Panc1 (cell line): ENCODE results near the gene SH3PXD2A. TPM values are rescaled to one million over a fixed set of nuclear protein-coding genes. Genes with fewer than 3 reads are reported as not detected.

Experiments
- ATAC-seq: fragments of 200-7000 bp; cut with Tn5 transposase; 2 replicates; pipeline ENCODE4 v1.9.1; 2020; ENCODE audit warnings: mild to moderate bottlenecking, moderate library complexity
- BruUV-seq: library from RNA; stranded (reverse); fragments of 400-500 nt; replicated peaks from 2 replicates; lab custom pipeline; 2021; lab: Mats Ljungman, UMichigan
- CTCF ChIA-PET: fragments of 300-600 bp; sonication (Branson Sonifier 250); formaldehyde crosslinking; loops from one replicate; lab custom pipeline; 2022; ENCODE audit warnings: antibody characterized with exemption; lab: Charles Lee
- POLR2A ChIA-PET: fragments of 300-600 bp; sonication (Branson Sonifier 250); formaldehyde crosslinking; loops from one replicate; lab custom pipeline; 2022; ENCODE audit warnings: antibody characterized with exemption; lab: Charles Lee
- DNase-seq: peaks from one replicate; pipeline ENCODE4 v3.0.0-alpha.2; 2010; ENCODE audit warnings: low read depth, low spot score
- H3K27ac ChIP-seq: 2 replicates; pipeline ENCODE4 v1.5.1; 2011; ENCODE audit warnings: mild to moderate bottlenecking, low read length, inconsistent platforms
- H3K27me3 ChIP-seq: fragments of 200-500 bp; sonication (Bioruptor generic); 2 replicates; pipeline ENCODE4 v1.6.0; 2014; ENCODE audit warnings: low read length, inconsistent platforms; ENCODE audit not compliant: control insufficient read depth, insufficient read depth
- H3K36me3 ChIP-seq: fragments of 200-500 bp; sonication (Bioruptor generic); 2 replicates; pipeline ENCODE4 v1.5.1; 2014; ENCODE audit warnings: inconsistent platforms, mild to moderate bottlenecking, low read length, moderate library complexity; ENCODE audit not compliant: control insufficient read depth, insufficient read depth
- H3K4me1 ChIP-seq: 2 replicates; pipeline ENCODE4 v1.5.1; 2011; ENCODE audit warnings: inconsistent platforms, mild to moderate bottlenecking, low read length, moderate library complexity; ENCODE audit not compliant: control insufficient read depth, insufficient read depth
- H3K4me3 ChIP-seq, 2 experiments: 2 replicates each; pipeline ENCODE4 v1.5.1; 2011 to 2012; ENCODE audit warnings: low read depth in 2 of 2, low read length in 2 of 2, mild to moderate bottlenecking in 2 of 2, inconsistent platforms in 1 of 2, moderate library complexity in 1 of 2
- H3K9me3 ChIP-seq: fragments of 200-500 bp; sonication (Bioruptor generic); 2 replicates; pipeline ENCODE4 v1.5.1; 2014; ENCODE audit warnings: low read depth, mild to moderate bottlenecking, inconsistent platforms, low read length, moderate library complexity; ENCODE audit not compliant: control insufficient read depth, insufficient read depth
- CTCF ChIP-seq: fragments of 450-650 bp; IDR thresholded peaks from 2 replicates; pipeline ENCODE4 v1.5.1; 2017; ENCODE audit warnings: mild to moderate bottlenecking
- POLR2AphosphoS5 ChIP-seq: IDR thresholded peaks from 2 replicates; pipeline ENCODE4 v1.6.1; 2012; ENCODE audit warnings: mild to moderate bottlenecking, low read depth, low read length, moderate library complexity
- REST ChIP-seq, 2 experiments: IDR thresholded peaks; 2 replicates each; pipeline ENCODE4 v1.6.1; 2011 to 2012; ENCODE audit warnings: low read depth in 2 of 2, control low read depth in 1 of 2, low read length in 1 of 2, mild to moderate bottlenecking in 1 of 2, moderate library complexity in 1 of 2; ENCODE audit not compliant: insufficient read depth in 1 of 2
- SIN3A ChIP-seq: IDR thresholded peaks from 2 replicates; pipeline ENCODE4 v1.6.1; 2012; ENCODE audit warnings: low read depth, mild to moderate bottlenecking, low read length, moderate library complexity, borderline replicate concordance; ENCODE audit not compliant: insufficient read depth
- TCF7L2 ChIP-seq: IDR thresholded peaks from 2 replicates; pipeline ENCODE4 v1.6.1; 2011; ENCODE audit warnings: mild to moderate bottlenecking, low read depth, low read length, inconsistent platforms
- in situ Hi-C: cut with HindIII; loops from 2 replicates; pipeline ENCODE4 v1.10.0; 2016; ENCODE audit warnings: low sequenced_read_pairs, low pct_unique_long_range_greater_than_20kb
- intact Hi-C: fragments of 100-400 bp; cut with micrococcal nuclease; formaldehyde crosslinking; loops from one replicate; pipeline ENCODE4 v1.10.0; 2022; ENCODE audit not compliant: unreplicated experiment
- total RNA-seq: library from RNA; stranded (reverse); gene quantifications from one replicate; pipeline ENCODE4 v1.2.1, GENCODE V29; 2021; ENCODE audit not compliant: unreplicated experiment

SH3PXD2A gene
- total RNA-seq, 1 experiment from 2014 or later, result 5.7 TPM

- DNase-seq (no peak), ATAC-seq (no peak)
- no peak for TF ChIP-seq REST (IDR thresholded peaks at IDR 0.05; ENCODE audit: insufficient read depth in 1 of 2, low read depth in 2 of 2, low read length in 1 of 2)
- in situ Hi-C loops (no loop called here), intact Hi-C loops (no loop called here)
- ChIA-PET POLR2A (no interaction called here), CTCF (no interaction called here)
- no peak overlapping the region for H3K27ac ChIP-seq
- 0 out of 2 replicates have a peak, but pooled peaks cover 4% of the 10 kb centered on the region for H3K4me1 ChIP-seq
- no peaks in the 10 kb centered on the region for H3K36me3 ChIP-seq
- no TSS peak for BruUV-seq
- no peak overlapping the region for H3K4me3 ChIP-seq
- no peaks in the 10 kb centered on the region for H3K27me3 ChIP-seq
- H3K9me3 ChIP-seq, result no peaks in the 10 kb centered on the region
Measured at GRCh38 chr10:103823706-103824272, 31.6 kb downstream of the SH3PXD2A start.

GRCh38 chr10:103822800-103823199 is 32.6 kb downstream of the SH3PXD2A start:
- Histone ChIP-seq H3K9me3 (no peaks in the 10 kb centered on the region), H3K27me3 (no peaks in the 10 kb centered on the region), H3K4me3 (no peak overlapping the region), H3K36me3 (no peaks in the 10 kb centered on the region), H3K4me1 (no peaks in the 10 kb centered on the region), H3K27ac (no peak overlapping the region)
- intact Hi-C loops, result no loop called here
- no TSS peak for BruUV-seq
- DNase-seq (no peak), ATAC-seq (no peak)
- ChIA-PET POLR2A (no interaction called here), CTCF (no interaction called here)
- in situ Hi-C loops, result no loop called here
- TF ChIP-seq CTCF, result no peak
- no peak for TF ChIP-seq TCF7L2
- no peak for TF ChIP-seq SIN3A
- no peak for TF ChIP-seq POLR2AphosphoS5
- no peak for TF ChIP-seq REST (IDR thresholded peaks at IDR 0.05; ENCODE audit: insufficient read depth in 1 of 2, low read depth in 2 of 2, low read length in 1 of 2)
